ENCODE data around the gene TMUB2.

- TF ChIP-seq, protein P1, sequence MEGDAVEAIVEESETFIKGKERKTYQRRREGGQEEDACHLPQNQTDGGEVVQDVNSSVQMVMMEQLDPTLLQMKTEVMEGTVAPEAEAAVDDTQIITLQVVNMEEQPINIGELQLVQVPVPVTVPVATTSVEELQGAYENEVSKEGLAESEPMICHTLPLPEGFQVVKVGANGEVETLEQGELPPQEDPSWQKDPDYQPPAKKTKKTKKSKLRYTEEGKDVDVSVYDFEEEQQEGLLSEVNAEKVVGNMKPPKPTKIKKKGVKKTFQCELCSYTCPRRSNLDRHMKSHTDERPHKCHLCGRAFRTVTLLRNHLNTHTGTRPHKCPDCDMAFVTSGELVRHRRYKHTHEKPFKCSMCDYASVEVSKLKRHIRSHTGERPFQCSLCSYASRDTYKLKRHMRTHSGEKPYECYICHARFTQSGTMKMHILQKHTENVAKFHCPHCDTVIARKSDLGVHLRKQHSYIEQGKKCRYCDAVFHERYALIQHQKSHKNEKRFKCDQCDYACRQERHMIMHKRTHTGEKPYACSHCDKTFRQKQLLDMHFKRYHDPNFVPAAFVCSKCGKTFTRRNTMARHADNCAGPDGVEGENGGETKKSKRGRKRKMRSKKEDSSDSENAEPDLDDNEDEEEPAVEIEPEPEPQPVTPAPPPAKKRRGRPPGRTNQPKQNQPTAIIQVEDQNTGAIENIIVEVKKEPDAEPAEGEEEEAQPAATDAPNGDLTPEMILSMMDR (IDR thresholded peaks at IDR 0.05) = no peak
- TF ChIP-seq POLR2A (IDR thresholded peaks at IDR 0.05) = no peak
- TF ChIP-seq POLR2AphosphoS5 (IDR thresholded peaks at IDR 0.05) = no peak
- TF ChIP-seq EP300 (IDR thresholded peaks at IDR 0.05) = no peak
Measured at GRCh38 chr17:44187131-44187899, 543 bp downstream of the TMUB2 start.
